Parathyroid adenoma (tissue), 2 donors: ENCODE data around the gene UNC5C.

Experiments
- H2AFZ ChIP-seq: fragments of 300-600 bp; sonication (generic); one replicate; pipeline ENCODE4 v1.7.0; 2017; ENCODE audit warnings: antibody characterized with exemption, mild to moderate bottlenecking
- H3K27ac ChIP-seq: fragments of 300-600 bp; sonication (generic); one replicate; pipeline ENCODE4 v1.7.0; 2017
- H3K27me3 ChIP-seq: fragments of 300-600 bp; sonication (generic); one replicate; pipeline ENCODE4 v1.7.0; 2017; ENCODE audit warnings: low read length; ENCODE audit not compliant: control insufficient read depth, insufficient read depth
- H3K36me3 ChIP-seq: fragments of 300-600 bp; sonication (generic); one replicate; pipeline ENCODE4 v1.7.0; 2017; ENCODE audit warnings: low read length; ENCODE audit not compliant: control insufficient read depth, insufficient read depth
- H3K4me1 ChIP-seq: fragments of 300-600 bp; sonication (generic); one replicate; pipeline ENCODE4 v1.7.0; 2017; ENCODE audit warnings: control low read depth
- H3K4me2 ChIP-seq: fragments of 300-600 bp; sonication (generic); one replicate; pipeline ENCODE4 v1.7.0; 2017; ENCODE audit warnings: low read length
- H3K4me3 ChIP-seq: fragments of 300-600 bp; sonication (generic); one replicate; pipeline ENCODE4 v1.7.0; 2017; ENCODE audit warnings: low read depth, low read length
- H3K79me2 ChIP-seq: fragments of 300-600 bp; sonication (generic); one replicate; pipeline ENCODE4 v1.7.0; 2017; ENCODE audit warnings: control low read depth
- H3K9ac ChIP-seq: fragments of 300-600 bp; sonication (generic); one replicate; pipeline ENCODE4 v1.7.0; 2017; ENCODE audit warnings: mild to moderate bottlenecking
- H3K9me3 ChIP-seq: fragments of 300-600 bp; sonication (generic); one replicate; pipeline ENCODE4 v1.7.0; 2017; ENCODE audit warnings: low read length; ENCODE audit not compliant: control insufficient read depth
- TF ChIP-seq, protein P1 (sequence below): fragments of 300-600 bp; sonication (generic); IDR thresholded peaks from one replicate; pipeline ENCODE4 v1.7.0; 2017; ENCODE audit warnings: antibody characterized with exemption, mild to moderate bottlenecking
- donor health status: primary hyperparathyroidism.

Gene UNC5C

DNA sequence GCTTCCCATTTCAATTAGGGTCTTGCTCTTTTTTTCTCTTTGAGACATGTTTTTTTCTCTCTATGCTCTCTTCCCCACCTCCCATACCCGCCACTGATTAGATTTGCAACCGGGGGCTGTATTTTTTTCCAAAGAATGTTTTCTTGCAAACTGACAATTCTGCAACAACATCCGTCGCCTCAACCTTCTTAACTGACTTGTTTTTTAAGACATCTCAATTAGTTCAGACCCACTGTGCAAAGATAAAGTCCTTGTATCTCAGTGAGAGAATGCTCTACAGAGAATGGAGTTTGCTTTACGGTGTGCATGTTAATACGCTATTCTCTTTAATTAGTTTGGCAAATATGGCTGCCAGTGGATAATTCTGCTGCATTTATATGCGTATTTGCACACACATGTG is 126.3 kb downstream of the UNC5C start:
- H3K79me2 ChIP-seq: no peaks in the 10 kb centered on the region
- no peak overlapping the region for H3K9ac ChIP-seq
- H3K27ac ChIP-seq: no peak overlapping the region
- H3K36me3 ChIP-seq: no peaks in the 10 kb centered on the region
- H2AFZ ChIP-seq: no peak overlapping the region
- H3K4me3 ChIP-seq: no peak overlapping the region
- no peaks in the 10 kb centered on the region for H3K4me1 ChIP-seq
- no peaks in the 10 kb centered on the region for H3K27me3 ChIP-seq
- no peak overlapping the region for H3K4me2 ChIP-seq
- TF ChIP-seq, protein P1, sequence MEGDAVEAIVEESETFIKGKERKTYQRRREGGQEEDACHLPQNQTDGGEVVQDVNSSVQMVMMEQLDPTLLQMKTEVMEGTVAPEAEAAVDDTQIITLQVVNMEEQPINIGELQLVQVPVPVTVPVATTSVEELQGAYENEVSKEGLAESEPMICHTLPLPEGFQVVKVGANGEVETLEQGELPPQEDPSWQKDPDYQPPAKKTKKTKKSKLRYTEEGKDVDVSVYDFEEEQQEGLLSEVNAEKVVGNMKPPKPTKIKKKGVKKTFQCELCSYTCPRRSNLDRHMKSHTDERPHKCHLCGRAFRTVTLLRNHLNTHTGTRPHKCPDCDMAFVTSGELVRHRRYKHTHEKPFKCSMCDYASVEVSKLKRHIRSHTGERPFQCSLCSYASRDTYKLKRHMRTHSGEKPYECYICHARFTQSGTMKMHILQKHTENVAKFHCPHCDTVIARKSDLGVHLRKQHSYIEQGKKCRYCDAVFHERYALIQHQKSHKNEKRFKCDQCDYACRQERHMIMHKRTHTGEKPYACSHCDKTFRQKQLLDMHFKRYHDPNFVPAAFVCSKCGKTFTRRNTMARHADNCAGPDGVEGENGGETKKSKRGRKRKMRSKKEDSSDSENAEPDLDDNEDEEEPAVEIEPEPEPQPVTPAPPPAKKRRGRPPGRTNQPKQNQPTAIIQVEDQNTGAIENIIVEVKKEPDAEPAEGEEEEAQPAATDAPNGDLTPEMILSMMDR: no peak
- no peaks in the 10 kb centered on the region for H3K9me3 ChIP-seq

DNA sequence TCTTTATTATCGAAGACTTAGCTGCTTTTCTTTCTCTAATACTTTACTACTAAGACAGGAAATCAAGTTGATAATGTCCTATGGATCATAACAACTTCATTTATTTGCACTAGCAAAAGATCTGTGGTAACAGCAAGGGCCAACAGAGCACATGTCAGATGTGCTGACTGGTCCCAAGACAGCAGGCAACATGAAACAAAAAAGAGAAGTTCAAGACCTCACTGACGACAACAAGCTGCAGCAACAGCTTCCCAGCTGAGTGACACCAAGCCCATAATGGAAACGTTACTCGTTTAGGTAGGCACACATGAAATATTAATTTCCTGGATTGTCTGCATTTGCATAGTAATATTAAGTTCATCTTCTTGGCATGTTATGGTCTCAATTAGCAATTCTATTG is 126.9 kb downstream of the UNC5C start:
- Histone ChIP-seq H3K27me3 (no peaks in the 10 kb centered on the region), H3K4me3 (no peak overlapping the region), H3K79me2 (no peaks in the 10 kb centered on the region), H3K4me2 (no peak overlapping the region), H2AFZ (no peak overlapping the region), H3K36me3 (no peaks in the 10 kb centered on the region), H3K9ac (no peak overlapping the region), H3K9me3 (no peaks in the 10 kb centered on the region), H3K4me1 (no peaks in the 10 kb centered on the region), H3K27ac (no peak overlapping the region)
- TF ChIP-seq, protein P1: no peak

GRCh38 chr4:95417531-95417930 is 131.2 kb downstream of the UNC5C start:
- H3K27ac ChIP-seq: no peak overlapping the region

GRCh38 chr4:95415346-95415771 is 133.4 kb downstream of the UNC5C start:
- Histone ChIP-seq H3K4me3 (no peak overlapping the region), H3K79me2 (no peaks in the 10 kb centered on the region), H3K4me2 (no peak overlapping the region), H2AFZ (no peak overlapping the region), H3K27me3 (no peaks in the 10 kb centered on the region), H3K27ac (no peak overlapping the region), H3K9ac (no peak overlapping the region), H3K36me3 (no peaks in the 10 kb centered on the region), H3K9me3 (no peaks in the 10 kb centered on the region), H3K4me1 (no peaks in the 10 kb centered on the region)
- TF ChIP-seq, protein P1: no peak

More at GRCh38 chr4:95417531-95417930, 131.2 kb downstream of the UNC5C start:
- H2AFZ ChIP-seq: no peak overlapping the region
- no peaks in the 10 kb centered on the region for H3K79me2 ChIP-seq
- no peaks in the 10 kb centered on the region for H3K36me3 ChIP-seq
- H3K4me3 ChIP-seq: no peak overlapping the region
- H3K4me2 ChIP-seq: no peak overlapping the region
- TF ChIP-seq, protein P1: no peak
- no peaks in the 10 kb centered on the region for H3K27me3 ChIP-seq
- no peaks in the 10 kb centered on the region for H3K4me1 ChIP-seq
- no peaks in the 10 kb centered on the region for H3K9me3 ChIP-seq
- no peak overlapping the region for H3K9ac ChIP-seq

- Histone ChIP-seq H3K36me3 (no peaks in the 10 kb centered on the region), H3K9me3 (no peaks in the 10 kb centered on the region), H3K79me2 (no peaks in the 10 kb centered on the region), H3K4me1 (no peaks in the 10 kb centered on the region), H3K27me3 (no peaks in the 10 kb centered on the region), H2AFZ (no peak overlapping the region), H3K27ac (no peak overlapping the region), H3K4me3 (no peak overlapping the region), H3K4me2 (no peak overlapping the region), H3K9ac (no peak overlapping the region)
- TF ChIP-seq, protein P1: no peak
Measured at GRCh38 chr4:95411371-95412088, 137.2 kb downstream of the UNC5C start.
